Uterus (tissue), 4 donors: ENCODE results near the gene CBX8. TPM values are rescaled to one million over a fixed set of nuclear protein-coding genes. Genes with fewer than 3 reads are reported as not detected.

Experiments
- DNase-seq, 2 donors: peaks; one replicate each; pipeline ENCODE4 v3.0.0-alpha.2; 2019 to 2020
- H3K27ac ChIP-seq, 2 donors: fragments of 200-600 bp; sonication (generic); 1 replicate in 1 of 2; 2 replicates in 1 of 2; pipeline ENCODE4 v1.5.1; 2016 to 2018
- H3K27me3 ChIP-seq, 2 donors: fragments of 200-600 bp; sonication (generic); one replicate each; pipeline ENCODE4 v1.5.1; 2018 to 2019; ENCODE audit warnings: control low read depth in 1 of 2
- H3K36me3 ChIP-seq, 2 donors: fragments of 200-600 bp; sonication (generic); one replicate each; pipeline ENCODE4 v1.5.1; 2019; ENCODE audit warnings: control low read depth in 1 of 2
- H3K4me1 ChIP-seq, 2 donors: fragments of 200-600 bp; sonication (generic); one replicate each; pipeline ENCODE4 v1.5.1; 2018 to 2019; ENCODE audit warnings: control low read depth in 1 of 2
- H3K4me3 ChIP-seq, 2 donors: fragments of 200-600 bp; sonication (generic); 1 replicate in 1 of 2; 2 replicates in 1 of 2; pipeline ENCODE4 v1.5.1; 2018 to 2019; ENCODE audit warnings: mild to moderate bottlenecking in 1 of 2
- H3K9me3 ChIP-seq, 2 donors: fragments of 200-600 bp; sonication (generic); one replicate each; pipeline ENCODE4 v1.5.1; 2019; ENCODE audit warnings: control low read depth in 1 of 2
- POLR2A ChIP-seq, 2 donors: fragments of 450-650 bp; IDR thresholded peaks; one replicate each; pipeline ENCODE4 v1.6.1; 2016; ENCODE audit warnings: antibody characterized with exemption in 2 of 2, mild to moderate bottlenecking in 1 of 2, moderate library complexity in 1 of 2
- intact Hi-C: fragments of 100-400 bp; cut with DNase I; formaldehyde crosslinking; loops from one replicate; pipeline ENCODE4 v1.15.1; 2023; ENCODE audit warnings: low total_unique reads
- total RNA-seq, 4 donors: library from RNA; depleted of rRNA in 3 of 4; stranded (reverse); fragments of >200 nt in 3 of 4; gene quantifications; one replicate each; pipeline versions ENCODE4 v1.1.0 to v1.2.4, GENCODE V29; 2014 to 2023
- TF ChIP-seq, protein P1 (sequence below), 4 experiments: fragments of 200-600 bp in 2 of 4; fragments of 450-650 bp in 2 of 4; sonication (generic) in 2 of 4; IDR thresholded peaks; one replicate each; pipeline ENCODE4 v1.5.1; 2016 to 2019; ENCODE audit warnings: antibody characterized with exemption in 4 of 4, mild to moderate bottlenecking in 2 of 4, moderate library complexity in 1 of 4
- donor health status: DM: yes; HTN: yes; CAD: no.

The CBX8 gene
- total RNA-seq, 4 donors from 2014 or later, result 1.8 to 10.7 (median 2.6) TPM; not detected in 1

DNA sequence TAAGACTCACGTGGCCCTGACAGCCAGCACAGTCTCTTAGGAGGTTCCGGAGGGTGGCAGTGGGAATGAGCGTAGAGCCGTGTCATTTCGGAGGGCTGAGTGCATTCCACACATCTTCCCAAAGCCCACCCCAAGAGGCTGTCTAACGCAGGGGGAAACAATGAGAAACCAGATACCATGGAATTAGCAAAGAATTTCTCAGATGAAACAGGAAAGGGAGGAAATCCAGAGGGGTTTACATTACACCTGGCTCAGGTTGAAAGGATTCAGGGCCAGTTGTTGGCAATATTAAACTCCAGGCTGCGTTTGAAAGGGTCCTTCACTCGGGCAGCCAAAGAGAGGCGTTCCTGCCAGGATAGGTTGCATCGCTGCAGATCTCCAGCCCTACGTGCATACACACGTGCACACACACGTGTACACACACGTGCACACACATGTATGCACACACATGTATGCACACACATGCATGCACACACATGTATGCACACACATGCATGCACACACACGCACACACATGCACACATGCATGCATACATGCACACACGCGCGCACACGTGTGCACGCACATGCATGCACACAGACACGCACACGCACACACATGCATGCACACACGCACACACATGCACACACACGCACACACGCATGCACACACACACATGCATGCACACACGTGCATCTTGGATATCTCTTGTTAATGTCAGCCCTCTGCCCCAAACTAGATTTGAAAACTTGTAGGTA, 30.1 kb upstream of the CBX8 start:
- H3K27ac ChIP-seq, result no peak overlapping the region
- no peaks in the 10 kb centered on the region for H3K9me3 ChIP-seq
- no peak overlapping the region for H3K4me3 ChIP-seq
- DNase-seq, result no peak
- no peaks in the 10 kb centered on the region for H3K27me3 ChIP-seq
- H3K4me1 ChIP-seq, result peaks cover 0 to 3% of the 10 kb centered on the region in 2 donors
- TF ChIP-seq POLR2A (IDR thresholded peaks at IDR 0.05), result no peak
- TF ChIP-seq, protein P1, sequence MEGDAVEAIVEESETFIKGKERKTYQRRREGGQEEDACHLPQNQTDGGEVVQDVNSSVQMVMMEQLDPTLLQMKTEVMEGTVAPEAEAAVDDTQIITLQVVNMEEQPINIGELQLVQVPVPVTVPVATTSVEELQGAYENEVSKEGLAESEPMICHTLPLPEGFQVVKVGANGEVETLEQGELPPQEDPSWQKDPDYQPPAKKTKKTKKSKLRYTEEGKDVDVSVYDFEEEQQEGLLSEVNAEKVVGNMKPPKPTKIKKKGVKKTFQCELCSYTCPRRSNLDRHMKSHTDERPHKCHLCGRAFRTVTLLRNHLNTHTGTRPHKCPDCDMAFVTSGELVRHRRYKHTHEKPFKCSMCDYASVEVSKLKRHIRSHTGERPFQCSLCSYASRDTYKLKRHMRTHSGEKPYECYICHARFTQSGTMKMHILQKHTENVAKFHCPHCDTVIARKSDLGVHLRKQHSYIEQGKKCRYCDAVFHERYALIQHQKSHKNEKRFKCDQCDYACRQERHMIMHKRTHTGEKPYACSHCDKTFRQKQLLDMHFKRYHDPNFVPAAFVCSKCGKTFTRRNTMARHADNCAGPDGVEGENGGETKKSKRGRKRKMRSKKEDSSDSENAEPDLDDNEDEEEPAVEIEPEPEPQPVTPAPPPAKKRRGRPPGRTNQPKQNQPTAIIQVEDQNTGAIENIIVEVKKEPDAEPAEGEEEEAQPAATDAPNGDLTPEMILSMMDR (IDR thresholded peaks at IDR 0.05), result no peak
- intact Hi-C loops, result no loop called here
- no peaks in the 10 kb centered on the region for H3K36me3 ChIP-seq

DNA sequence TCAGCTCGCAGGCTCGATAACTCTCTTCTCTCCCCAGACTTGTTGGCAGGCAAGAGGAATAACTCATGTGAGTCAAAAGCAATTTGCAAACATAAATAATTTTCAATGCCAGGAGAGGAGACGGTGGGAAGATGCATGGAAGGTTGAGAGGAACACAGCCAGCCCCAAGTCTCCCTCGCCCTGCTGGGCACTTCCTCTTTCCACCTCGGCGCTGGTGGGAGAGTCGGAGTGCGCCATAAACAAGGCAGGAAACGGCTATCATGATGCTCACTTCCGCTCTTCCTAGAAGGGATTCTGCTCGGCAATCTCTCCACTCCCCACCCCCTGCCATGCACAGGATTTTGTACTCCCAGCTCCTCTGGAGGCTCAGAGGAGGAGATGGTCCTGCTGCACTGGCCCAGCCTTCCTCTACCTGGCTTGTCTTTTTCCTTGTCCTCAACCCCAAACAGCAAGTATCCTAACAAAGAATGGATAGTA, 29.4 kb upstream of the CBX8 start:
- DNase-seq, result no peak
- no peaks in the 10 kb centered on the region for H3K9me3 ChIP-seq
- no peak overlapping the region for H3K27ac ChIP-seq
- H3K36me3 ChIP-seq, result no peaks in the 10 kb centered on the region
- intact Hi-C loops, result no loop called here
- H3K4me1 ChIP-seq, result no peaks in the 10 kb centered on the region
- no peak for TF ChIP-seq POLR2A (IDR thresholded peaks at IDR 0.05)
- TF ChIP-seq, protein P1 (IDR thresholded peaks at IDR 0.05), result no peak
- no peak overlapping the region for H3K4me3 ChIP-seq
- no peaks in the 10 kb centered on the region for H3K27me3 ChIP-seq

DNA sequence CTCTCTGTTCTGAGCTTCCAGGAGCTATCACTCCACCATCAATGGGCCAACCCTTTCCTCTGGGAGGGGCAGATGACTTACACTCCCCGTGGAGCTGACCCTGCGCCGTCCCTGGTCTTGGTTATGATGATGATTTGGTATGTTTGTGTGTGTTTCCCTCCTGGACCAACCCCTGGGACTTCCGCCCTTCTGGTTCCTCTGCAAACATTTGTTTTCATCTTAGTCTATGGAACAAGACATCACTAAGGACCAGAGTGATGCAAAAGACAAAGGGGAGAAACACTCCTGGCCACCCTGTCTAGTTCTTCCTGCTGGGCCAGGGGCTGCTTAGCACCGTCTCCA, 28.7 kb upstream of the CBX8 start:
- H3K9me3 ChIP-seq, result no peaks in the 10 kb centered on the region
- intact Hi-C loops, result no loop called here
- TF ChIP-seq POLR2A (IDR thresholded peaks at IDR 0.05), result no peak
- TF ChIP-seq, protein P1 (IDR thresholded peaks at IDR 0.05), result no peak
- no peak overlapping the region for H3K27ac ChIP-seq
- no peak overlapping the region for H3K4me3 ChIP-seq
- H3K27me3 ChIP-seq, result no peaks in the 10 kb centered on the region
- H3K36me3 ChIP-seq, result no peaks in the 10 kb centered on the region
- H3K4me1 ChIP-seq, result no peaks in the 10 kb centered on the region
- no peak for DNase-seq

DNA sequence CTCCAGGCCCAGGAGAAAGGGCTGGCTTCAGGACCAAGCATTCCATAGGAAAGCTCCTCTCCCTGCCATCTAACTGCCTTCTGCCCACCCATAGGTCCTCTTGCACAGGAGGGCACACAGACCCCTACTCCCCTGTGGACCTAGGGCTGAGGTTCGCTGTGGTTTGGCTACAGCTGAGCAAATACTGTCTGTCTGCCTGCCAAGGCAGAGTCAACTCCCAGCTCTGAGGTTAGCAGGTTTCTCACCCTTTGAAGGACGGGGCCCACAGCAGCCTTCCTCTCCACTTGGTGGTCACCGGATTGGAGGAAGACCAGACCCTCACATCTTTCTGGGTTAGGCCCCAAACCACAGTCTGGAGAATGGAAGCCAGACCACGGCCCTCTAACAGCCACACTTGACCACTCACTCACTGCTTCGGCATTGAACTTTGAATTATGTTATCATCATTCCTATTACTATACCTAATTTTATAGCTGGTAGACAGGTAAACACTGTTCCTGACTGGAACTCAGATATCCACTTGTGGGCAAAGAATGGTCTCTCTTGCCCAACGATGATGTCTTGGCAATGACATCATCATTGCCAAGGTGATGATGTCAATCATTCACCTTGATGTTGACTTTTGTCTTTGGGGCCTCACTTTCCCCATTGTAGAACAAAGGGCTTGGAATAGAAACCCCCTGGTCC, 28.2 kb upstream of the CBX8 start:
- no peak for TF ChIP-seq POLR2A (IDR thresholded peaks at IDR 0.05)
- TF ChIP-seq, protein P1 (IDR thresholded peaks at IDR 0.05), result no peak
- DNase-seq, result no peak
- no peak overlapping the region for H3K27ac ChIP-seq
- H3K4me3 ChIP-seq, result no peak overlapping the region
- intact Hi-C loops, result no loop called here
- H3K27me3 ChIP-seq, result no peaks in the 10 kb centered on the region
- H3K4me1 ChIP-seq, result no peaks in the 10 kb centered on the region
- no peaks in the 10 kb centered on the region for H3K9me3 ChIP-seq
- no peaks in the 10 kb centered on the region for H3K36me3 ChIP-seq

DNA sequence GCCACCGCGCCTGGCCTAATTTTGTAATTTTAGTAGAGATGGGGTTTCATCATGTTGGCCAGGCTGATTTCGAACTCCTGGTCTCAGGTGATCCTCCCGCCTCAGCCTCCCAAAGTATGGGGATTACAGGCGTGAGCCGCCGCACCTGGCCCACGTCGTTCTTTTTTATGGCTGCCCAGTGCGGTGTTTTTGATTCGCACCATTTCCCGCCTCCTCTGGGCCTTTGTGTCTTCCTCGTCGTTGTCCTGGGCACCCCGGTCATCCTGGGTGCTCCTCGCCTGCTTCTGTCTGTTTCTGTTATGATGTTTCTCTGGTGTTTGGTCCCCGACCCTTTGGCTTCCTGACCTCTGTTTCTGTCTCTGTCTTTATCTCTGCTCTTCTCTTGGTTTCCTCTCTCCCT, 27.4 kb upstream of the CBX8 start:
- H3K4me3 ChIP-seq, result no peak overlapping the region
- no peak overlapping the region for H3K27ac ChIP-seq
- no peaks in the 10 kb centered on the region for H3K36me3 ChIP-seq
- no peaks in the 10 kb centered on the region for H3K4me1 ChIP-seq
- DNase-seq, result no peak
- TF ChIP-seq POLR2A (IDR thresholded peaks at IDR 0.05), result no peak
- TF ChIP-seq, protein P1 (IDR thresholded peaks at IDR 0.05), result no peak
- intact Hi-C loops, result no loop called here
- no peaks in the 10 kb centered on the region for H3K27me3 ChIP-seq
- H3K9me3 ChIP-seq, result no peaks in the 10 kb centered on the region
